ENCODE data around the gene AMH. TPM values are rescaled to one million over a fixed set of nuclear protein-coding genes. Genes with fewer than 3 reads are reported as not detected.
"Not testable (repeated sequence)": the region's sequence is repeated elsewhere in the genome, so short reads cannot be mapped to it uniquely, and the experiment has no call there.

AMH gene
- total RNA-seq, 1 experiment from 2014 or later = 42.8 TPM

DNA sequence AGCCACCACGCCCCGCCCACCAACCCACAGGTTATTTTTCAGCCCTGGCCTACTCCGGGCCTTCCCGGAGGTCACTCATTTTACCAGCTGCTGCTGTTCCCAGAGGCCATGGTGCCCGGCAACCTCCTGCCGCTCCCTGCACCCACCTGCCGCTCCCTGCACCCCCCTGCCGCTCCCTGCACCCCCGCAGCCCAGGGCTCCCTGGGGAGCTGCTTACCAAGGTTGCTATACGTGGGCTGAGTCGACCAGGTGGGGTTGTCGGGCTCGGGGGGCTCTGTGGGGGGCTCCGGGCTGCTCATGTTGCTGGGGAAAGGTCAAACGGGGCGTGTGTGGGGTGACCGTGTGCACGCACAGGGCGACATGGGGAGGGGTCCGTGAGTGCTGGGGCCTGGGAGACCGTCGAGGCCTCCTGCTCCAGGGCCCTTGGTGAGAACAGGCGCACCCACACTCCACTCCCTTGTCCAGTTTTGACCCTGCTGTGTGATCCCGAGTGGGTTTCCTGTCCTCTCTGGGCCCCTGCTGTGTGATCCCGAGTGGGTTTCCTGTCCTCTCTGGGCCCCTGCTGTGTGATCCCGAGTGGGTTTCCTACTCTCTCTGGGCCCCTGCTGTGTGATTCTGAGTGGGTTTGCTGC lies 31.6 kb downstream of the AMH start:
- BruUV-seq (replicated peaks) = no TSS peak
- peaks cover 0 to 12% of the 10 kb centered on the region in 2 experiments; a peak in 2 of 4 replicates for H3K4me1 ChIP-seq (ENCODE audit: control insufficient read depth in 1 of 2, insufficient read depth in 2 of 2, low read length in 2 of 2)
- ChIA-PET CTCF (no interaction called here), POLR2A (interaction anchor here (1.1 kb wide), 1 partner anchor 104 kb away, joined by 3 read pairs; no protein-coding TSS in a partner anchor), RAD21 (ENCODE audit: low non-redundant PET in 1 of 2, low total read pairs in 2 of 2, uncharacterized antibody in 2 of 2, unreplicated experiment in 2 of 2) (no interaction called here)
- no peak overlapping the region for H3K4me2 ChIP-seq (ENCODE audit: low read length)
- intact Hi-C loops (cut with micrococcal nuclease) = no loop called here
- DNase-seq (ENCODE audit: low read depth, low spot score) (no peak), ATAC-seq (no peak)
- H3K9me3 ChIP-seq (ENCODE audit: control insufficient read depth in 1 of 2, insufficient read depth in 1 of 2, low read depth in 1 of 2, low read length in 2 of 2) = no peaks in the 10 kb centered on the region
- no peak overlapping the region for H3K4me3 ChIP-seq (replicated peaks in 1 of 2; ENCODE audit: low read depth in 1 of 2, low read length in 2 of 2)
- TF ChIP-seq MAX (IDR thresholded peaks at IDR 0.05) (no peak), SIN3A (IDR thresholded peaks at IDR 0.05; ENCODE audit: low read depth) (no peak), JUND (IDR thresholded peaks at IDR 0.05) (no peak), RAD21 (IDR thresholded peaks at IDR 0.05; ENCODE audit: low read depth) (no peak), CEBPB (IDR thresholded peaks at IDR 0.05; ENCODE audit: low read depth) (no peak), CBX3 (IDR thresholded peaks at IDR 0.05; ENCODE audit: low read depth) (no peak), POLR2A (IDR thresholded peaks at IDR 0.05; ENCODE audit: borderline replicate concordance, extremely low read depth, insufficient read depth, insufficient read length) (no peak), TCF7L2 (IDR thresholded peaks at IDR 0.05; ENCODE audit: borderline replicate concordance, extremely low read depth, insufficient read depth, insufficient read length) (no peak), POLR2AphosphoS5 (IDR thresholded peaks at IDR 0.05; ENCODE audit: low read depth, low read length) (no peak), ZNF274 (IDR thresholded peaks at IDR 0.05; ENCODE audit: low read depth, low read length) (no peak), ELF1 (IDR thresholded peaks at IDR 0.05; ENCODE audit: borderline replicate concordance, low read depth) (no peak), ZFX (IDR thresholded peaks at IDR 0.05) (no peak)
- TF ChIP-seq, protein P1, sequence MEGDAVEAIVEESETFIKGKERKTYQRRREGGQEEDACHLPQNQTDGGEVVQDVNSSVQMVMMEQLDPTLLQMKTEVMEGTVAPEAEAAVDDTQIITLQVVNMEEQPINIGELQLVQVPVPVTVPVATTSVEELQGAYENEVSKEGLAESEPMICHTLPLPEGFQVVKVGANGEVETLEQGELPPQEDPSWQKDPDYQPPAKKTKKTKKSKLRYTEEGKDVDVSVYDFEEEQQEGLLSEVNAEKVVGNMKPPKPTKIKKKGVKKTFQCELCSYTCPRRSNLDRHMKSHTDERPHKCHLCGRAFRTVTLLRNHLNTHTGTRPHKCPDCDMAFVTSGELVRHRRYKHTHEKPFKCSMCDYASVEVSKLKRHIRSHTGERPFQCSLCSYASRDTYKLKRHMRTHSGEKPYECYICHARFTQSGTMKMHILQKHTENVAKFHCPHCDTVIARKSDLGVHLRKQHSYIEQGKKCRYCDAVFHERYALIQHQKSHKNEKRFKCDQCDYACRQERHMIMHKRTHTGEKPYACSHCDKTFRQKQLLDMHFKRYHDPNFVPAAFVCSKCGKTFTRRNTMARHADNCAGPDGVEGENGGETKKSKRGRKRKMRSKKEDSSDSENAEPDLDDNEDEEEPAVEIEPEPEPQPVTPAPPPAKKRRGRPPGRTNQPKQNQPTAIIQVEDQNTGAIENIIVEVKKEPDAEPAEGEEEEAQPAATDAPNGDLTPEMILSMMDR (IDR thresholded peaks at IDR 0.05 in 2 of 3, conservative IDR thresholded peaks at IDR 0.05 in 1 of 3; ENCODE audit: borderline replicate concordance in 1 of 3, insufficient read depth in 1 of 3, low read depth in 2 of 3, low read length in 2 of 3) = no peak
- TF ChIP-seq, protein P2, sequence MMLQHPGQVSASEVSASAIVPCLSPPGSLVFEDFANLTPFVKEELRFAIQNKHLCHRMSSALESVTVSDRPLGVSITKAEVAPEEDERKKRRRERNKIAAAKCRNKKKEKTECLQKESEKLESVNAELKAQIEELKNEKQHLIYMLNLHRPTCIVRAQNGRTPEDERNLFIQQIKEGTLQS (IDR thresholded peaks at IDR 0.05) = no peak
- TF ChIP-seq, protein P3, sequence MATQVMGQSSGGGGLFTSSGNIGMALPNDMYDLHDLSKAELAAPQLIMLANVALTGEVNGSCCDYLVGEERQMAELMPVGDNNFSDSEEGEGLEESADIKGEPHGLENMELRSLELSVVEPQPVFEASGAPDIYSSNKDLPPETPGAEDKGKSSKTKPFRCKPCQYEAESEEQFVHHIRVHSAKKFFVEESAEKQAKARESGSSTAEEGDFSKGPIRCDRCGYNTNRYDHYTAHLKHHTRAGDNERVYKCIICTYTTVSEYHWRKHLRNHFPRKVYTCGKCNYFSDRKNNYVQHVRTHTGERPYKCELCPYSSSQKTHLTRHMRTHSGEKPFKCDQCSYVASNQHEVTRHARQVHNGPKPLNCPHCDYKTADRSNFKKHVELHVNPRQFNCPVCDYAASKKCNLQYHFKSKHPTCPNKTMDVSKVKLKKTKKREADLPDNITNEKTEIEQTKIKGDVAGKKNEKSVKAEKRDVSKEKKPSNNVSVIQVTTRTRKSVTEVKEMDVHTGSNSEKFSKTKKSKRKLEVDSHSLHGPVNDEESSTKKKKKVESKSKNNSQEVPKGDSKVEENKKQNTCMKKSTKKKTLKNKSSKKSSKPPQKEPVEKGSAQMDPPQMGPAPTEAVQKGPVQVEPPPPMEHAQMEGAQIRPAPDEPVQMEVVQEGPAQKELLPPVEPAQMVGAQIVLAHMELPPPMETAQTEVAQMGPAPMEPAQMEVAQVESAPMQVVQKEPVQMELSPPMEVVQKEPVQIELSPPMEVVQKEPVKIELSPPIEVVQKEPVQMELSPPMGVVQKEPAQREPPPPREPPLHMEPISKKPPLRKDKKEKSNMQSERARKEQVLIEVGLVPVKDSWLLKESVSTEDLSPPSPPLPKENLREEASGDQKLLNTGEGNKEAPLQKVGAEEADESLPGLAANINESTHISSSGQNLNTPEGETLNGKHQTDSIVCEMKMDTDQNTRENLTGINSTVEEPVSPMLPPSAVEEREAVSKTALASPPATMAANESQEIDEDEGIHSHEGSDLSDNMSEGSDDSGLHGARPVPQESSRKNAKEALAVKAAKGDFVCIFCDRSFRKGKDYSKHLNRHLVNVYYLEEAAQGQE (IDR thresholded peaks at IDR 0.05; ENCODE audit: low read depth) = no peak
- H3K27me3 ChIP-seq (ENCODE audit: insufficient read depth, low read length) = no peaks in the 10 kb centered on the region
- no peak overlapping the region for H3K27ac ChIP-seq (ENCODE audit: low read depth, low read length)
- H3K36me3 ChIP-seq (ENCODE audit: control insufficient read depth in 1 of 2, insufficient read depth in 2 of 2, low read length in 2 of 2) = no peaks in the 10 kb centered on the region
- H3K9me2 ChIP-seq (ENCODE audit: insufficient read depth) = no peaks in the 10 kb centered on the region
- H2AFZ ChIP-seq (ENCODE audit: low read depth, low read length, poor library complexity, severe bottlenecking) = no peak overlapping the region
- no peaks in the 10 kb centered on the region for H3K79me2 ChIP-seq (ENCODE audit: insufficient read depth, low read length)
- H3K9ac ChIP-seq (ENCODE audit: low read length) = no peak overlapping the region
- H4K20me1 ChIP-seq (ENCODE audit: insufficient read depth) = no peaks in the 10 kb centered on the region

DNA sequence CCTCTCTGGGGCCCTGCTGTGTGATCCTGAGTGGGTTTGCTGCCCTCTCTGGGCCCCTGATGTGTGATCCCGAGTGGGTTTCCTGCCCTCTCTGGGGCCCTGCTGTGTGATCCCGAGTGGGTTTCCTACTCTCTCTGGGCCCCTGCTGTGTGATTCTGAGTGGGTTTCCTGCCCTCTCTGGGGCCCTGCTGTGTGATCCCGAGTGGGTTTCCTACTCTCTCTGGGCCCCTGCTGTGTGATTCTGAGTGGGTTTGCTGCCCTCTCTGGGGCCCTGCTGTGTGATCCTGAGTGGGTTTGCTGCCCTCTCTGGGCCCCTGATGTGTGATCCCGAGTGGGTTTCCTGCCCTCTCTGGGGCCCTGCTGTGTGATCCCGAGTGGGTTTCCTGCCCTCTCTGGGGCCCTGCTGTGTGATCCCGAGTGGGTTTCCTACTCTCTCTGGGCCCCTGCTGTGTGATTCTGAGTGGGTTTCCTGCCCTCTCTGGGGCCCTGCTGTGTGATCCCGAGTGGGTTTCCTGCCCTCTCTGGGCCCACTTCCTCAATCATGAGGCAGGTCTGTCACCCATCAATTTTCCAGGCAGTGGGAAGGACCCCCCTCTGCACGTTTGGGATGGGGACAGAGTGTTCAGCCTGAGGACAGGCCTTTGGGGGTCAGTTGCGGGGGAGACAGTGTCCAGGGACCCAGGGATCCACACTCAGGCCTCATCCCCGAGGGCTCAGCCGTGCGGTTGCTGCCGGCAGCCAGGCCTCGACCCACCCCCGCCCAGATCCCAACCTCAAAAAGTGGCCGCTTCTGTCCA lies 32.3 kb downstream of the AMH start:
- H3K27ac ChIP-seq (ENCODE audit: low read depth, low read length); H3K27me3 ChIP-seq (ENCODE audit: insufficient read depth, low read length); H3K4me1 ChIP-seq (ENCODE audit: control insufficient read depth in 1 of 2, insufficient read depth in 2 of 2, low read length in 2 of 2); BruUV-seq (replicated peaks); H3K9ac ChIP-seq (ENCODE audit: low read length); H3K79me2 ChIP-seq (ENCODE audit: insufficient read depth, low read length); H2AFZ ChIP-seq (ENCODE audit: low read depth, low read length, poor library complexity, severe bottlenecking); DNase-seq (ENCODE audit: low read depth, low spot score); POLR2A ChIA-PET; RAD21 ChIA-PET (ENCODE audit: low non-redundant PET in 1 of 2, low total read pairs in 2 of 2, uncharacterized antibody in 2 of 2, unreplicated experiment in 2 of 2); H3K4me3 ChIP-seq (replicated peaks in 1 of 2; ENCODE audit: low read depth in 1 of 2, low read length in 2 of 2); H4K20me1 ChIP-seq (ENCODE audit: insufficient read depth); H3K9me2 ChIP-seq (ENCODE audit: insufficient read depth); CTCF ChIA-PET; H3K9me3 ChIP-seq (ENCODE audit: control insufficient read depth in 1 of 2, insufficient read depth in 1 of 2, low read depth in 1 of 2, low read length in 2 of 2); intact Hi-C loops (cut with micrococcal nuclease); ATAC-seq; H3K4me2 ChIP-seq (ENCODE audit: low read length); H3K36me3 ChIP-seq (ENCODE audit: control insufficient read depth in 1 of 2, insufficient read depth in 2 of 2, low read length in 2 of 2): not testable (repeated sequence)

Data from HCT116 (cell line).